HEK293T (cell line): ENCODE measurements around the gene ACBD4.

ENCODE experiments used
- ARNT ChIP-seq: fragments of 450-650 bp; IDR thresholded peaks from 2 replicates; pipeline ENCODE4 v1.6.1; 2017; ENCODE audit warnings: mild to moderate bottlenecking
- BHLHE40 ChIP-seq: fragments of 450-650 bp; IDR thresholded peaks from 2 replicates; pipeline ENCODE4 v1.6.1; 2016; ENCODE audit warnings: mild to moderate bottlenecking, moderate library complexity, borderline replicate concordance
- CTBP1 ChIP-seq: fragments of 450-650 bp; IDR thresholded peaks from 2 replicates; pipeline ENCODE4 v1.6.1; 2016; ENCODE audit warnings: borderline replicate concordance
- ELF4 ChIP-seq: fragments of 450-650 bp; IDR thresholded peaks from 2 replicates; pipeline ENCODE4 v1.6.1; 2017; ENCODE audit warnings: antibody characterized with exemption
- FOXK2 ChIP-seq: fragments of 450-650 bp; IDR thresholded peaks from 2 replicates; pipeline ENCODE4 v1.6.1; 2016; ENCODE audit warnings: mild to moderate bottlenecking
- FOXM1 ChIP-seq: fragments of 450-650 bp; IDR thresholded peaks from 2 replicates; pipeline ENCODE4 v1.6.1; 2017; ENCODE audit warnings: mild to moderate bottlenecking, borderline replicate concordance
- LEF1 ChIP-seq: fragments of 450-650 bp; IDR thresholded peaks from 2 replicates; pipeline ENCODE4 v1.6.1; 2017; ENCODE audit warnings: mild to moderate bottlenecking, borderline replicate concordance
- NFRKB ChIP-seq: fragments of 450-650 bp; IDR thresholded peaks from 2 replicates; pipeline ENCODE4 v1.6.1; 2016; ENCODE audit warnings: mild to moderate bottlenecking, moderate library complexity
- SP1 ChIP-seq: fragments of 450-650 bp; IDR thresholded peaks from 2 replicates; pipeline ENCODE4 v1.6.1; 2017
- SUZ12 ChIP-seq: fragments of 450-650 bp; IDR thresholded peaks from 2 replicates; pipeline ENCODE4 v1.6.1; 2016; ENCODE audit warnings: mild to moderate bottlenecking
- TARDBP ChIP-seq: fragments of 450-650 bp; IDR thresholded peaks from 2 replicates; pipeline ENCODE4 v1.6.1; 2016
- ZNF384 ChIP-seq: fragments of 450-650 bp; IDR thresholded peaks from 2 replicates; pipeline ENCODE4 v1.6.1; 2016
- TF ChIP-seq, protein P1 (sequence below): fragments of 450-650 bp; IDR thresholded peaks from 2 replicates; pipeline ENCODE4 v1.6.1; 2016

DNA sequence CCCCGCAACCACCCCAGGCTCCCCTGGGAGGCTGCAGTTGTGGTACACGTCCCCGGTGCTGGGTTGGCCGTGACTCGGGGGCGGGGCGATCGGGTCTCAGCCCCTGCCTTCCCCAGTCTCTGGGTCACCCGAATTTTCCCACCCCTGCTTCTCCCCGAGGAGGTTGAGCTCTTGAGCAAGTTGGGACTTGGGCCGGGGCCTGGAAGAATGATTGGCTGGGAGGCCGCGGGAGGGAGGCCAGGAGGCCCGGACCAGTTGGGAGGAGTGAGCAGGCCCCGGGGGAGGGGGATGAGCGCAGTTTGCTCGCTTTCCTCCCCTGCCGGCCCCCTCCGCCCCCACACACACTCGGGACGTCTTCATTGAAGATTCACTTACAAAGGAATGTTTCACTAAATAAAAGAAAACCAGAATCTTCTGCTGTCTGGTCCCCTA, 8.3 kb downstream of the ACBD4 start:
- TF ChIP-seq SP1 (no peak), ZNF384 (no peak), LEF1 (no peak), SUZ12 (no peak), ARNT (no peak), BHLHE40 (no peak), FOXK2 (no peak), FOXM1 (no peak), CTBP1 (no peak), TARDBP (no peak), NFRKB (no peak), ELF4 (no peak)
- TF ChIP-seq, protein P1, sequence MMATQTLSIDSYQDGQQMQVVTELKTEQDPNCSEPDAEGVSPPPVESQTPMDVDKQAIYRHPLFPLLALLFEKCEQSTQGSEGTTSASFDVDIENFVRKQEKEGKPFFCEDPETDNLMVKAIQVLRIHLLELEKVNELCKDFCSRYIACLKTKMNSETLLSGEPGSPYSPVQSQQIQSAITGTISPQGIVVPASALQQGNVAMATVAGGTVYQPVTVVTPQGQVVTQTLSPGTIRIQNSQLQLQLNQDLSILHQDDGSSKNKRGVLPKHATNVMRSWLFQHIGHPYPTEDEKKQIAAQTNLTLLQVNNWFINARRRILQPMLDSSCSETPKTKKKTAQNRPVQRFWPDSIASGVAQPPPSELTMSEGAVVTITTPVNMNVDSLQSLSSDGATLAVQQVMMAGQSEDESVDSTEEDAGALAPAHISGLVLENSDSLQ: no peak
